ENCODE data around the gene LRRC51. TPM values are rescaled to one million over a fixed set of nuclear protein-coding genes. Genes with fewer than 3 reads are reported as not detected.

The LRRC51 gene
- total RNA-seq, 2 experiments from 2014 or later: 0.87 to 1.1 TPM

DNA sequence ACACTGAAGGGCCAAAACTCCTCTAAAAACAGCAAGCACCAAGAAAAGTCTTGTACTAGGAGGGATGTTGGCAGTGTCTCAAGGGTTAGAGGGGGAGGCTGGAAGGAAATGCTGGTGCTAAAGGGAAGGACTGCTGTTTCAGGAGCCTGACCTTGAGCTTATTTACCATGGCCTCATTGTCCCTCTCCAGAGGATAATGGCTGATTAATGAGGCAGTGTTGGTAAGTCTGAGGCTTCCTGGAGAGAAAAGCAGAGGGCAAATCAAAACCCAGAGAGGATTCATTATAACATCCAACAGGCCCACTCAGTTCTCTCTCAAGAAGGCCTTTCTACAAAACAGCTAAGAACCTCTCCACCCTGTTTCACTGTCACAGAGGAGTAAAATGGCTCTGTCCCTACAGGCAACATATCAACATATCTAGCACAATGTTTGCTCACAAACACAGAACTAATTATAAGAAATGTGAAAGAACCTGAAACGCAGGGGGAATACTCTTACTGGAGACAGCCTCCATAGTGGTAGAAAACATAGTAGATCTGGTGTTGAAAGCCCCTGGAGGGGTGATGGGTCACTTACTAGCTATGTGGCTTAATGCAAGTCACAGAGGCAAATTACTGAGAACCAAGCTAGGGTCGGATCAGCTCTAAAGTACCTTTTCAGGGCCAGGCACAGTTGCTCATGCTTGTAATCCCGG is 31.7 kb upstream of the LRRC51 start:
- Histone ChIP-seq H3K9me3 (ENCODE audit: control insufficient read depth in 1 of 2, insufficient read depth in 1 of 2, low read length in 2 of 2) (no peaks in the 10 kb centered on the region), H3K4me1 (ENCODE audit: insufficient read depth, low read length) (no peaks in the 10 kb centered on the region), H3K36me3 (ENCODE audit: insufficient read depth, low read length) (no peaks in the 10 kb centered on the region), H3K27me3 (ENCODE audit: control insufficient read depth in 1 of 2, insufficient read depth in 2 of 2, low read length in 2 of 2) (no peaks in the 10 kb centered on the region), H3K4me3 (ENCODE audit: low read length) (no peak overlapping the region), H3K27ac (ENCODE audit: low read depth in 1 of 2, low read length in 2 of 2) (no peak overlapping the region)
- H3K4me3 Mint-ChIP-seq: no peak overlapping the region
- no peak for ATAC-seq (ENCODE audit: poor library complexity)
- ChIA-PET CTCF (no interaction called here), POLR2A (interaction anchor here (1.0 to 1.9 kb wide), 3 partner anchors 9 to 31 kb away, joined by 3 to 13 read pairs (median 4); no protein-coding TSS in a partner anchor)
- no peaks in the 10 kb centered on the region for H3K9me3 Mint-ChIP-seq
- H3K36me3 Mint-ChIP-seq (ENCODE audit: low read depth): no peaks in the 10 kb centered on the region
- no peak overlapping the region for H3K27ac Mint-ChIP-seq
- DNase-seq: no peak
- peaks cover 7% of the 10 kb centered on the region for H3K4me1 Mint-ChIP-seq (ENCODE audit: low read depth)
- TF ChIP-seq, protein P1, sequence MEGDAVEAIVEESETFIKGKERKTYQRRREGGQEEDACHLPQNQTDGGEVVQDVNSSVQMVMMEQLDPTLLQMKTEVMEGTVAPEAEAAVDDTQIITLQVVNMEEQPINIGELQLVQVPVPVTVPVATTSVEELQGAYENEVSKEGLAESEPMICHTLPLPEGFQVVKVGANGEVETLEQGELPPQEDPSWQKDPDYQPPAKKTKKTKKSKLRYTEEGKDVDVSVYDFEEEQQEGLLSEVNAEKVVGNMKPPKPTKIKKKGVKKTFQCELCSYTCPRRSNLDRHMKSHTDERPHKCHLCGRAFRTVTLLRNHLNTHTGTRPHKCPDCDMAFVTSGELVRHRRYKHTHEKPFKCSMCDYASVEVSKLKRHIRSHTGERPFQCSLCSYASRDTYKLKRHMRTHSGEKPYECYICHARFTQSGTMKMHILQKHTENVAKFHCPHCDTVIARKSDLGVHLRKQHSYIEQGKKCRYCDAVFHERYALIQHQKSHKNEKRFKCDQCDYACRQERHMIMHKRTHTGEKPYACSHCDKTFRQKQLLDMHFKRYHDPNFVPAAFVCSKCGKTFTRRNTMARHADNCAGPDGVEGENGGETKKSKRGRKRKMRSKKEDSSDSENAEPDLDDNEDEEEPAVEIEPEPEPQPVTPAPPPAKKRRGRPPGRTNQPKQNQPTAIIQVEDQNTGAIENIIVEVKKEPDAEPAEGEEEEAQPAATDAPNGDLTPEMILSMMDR (IDR thresholded peaks at IDR 0.05): no peak
- intact Hi-C loops (cut with DNase I, micrococcal nuclease): no loop called here
- no peaks in the 10 kb centered on the region for H3K27me3 Mint-ChIP-seq

DNA sequence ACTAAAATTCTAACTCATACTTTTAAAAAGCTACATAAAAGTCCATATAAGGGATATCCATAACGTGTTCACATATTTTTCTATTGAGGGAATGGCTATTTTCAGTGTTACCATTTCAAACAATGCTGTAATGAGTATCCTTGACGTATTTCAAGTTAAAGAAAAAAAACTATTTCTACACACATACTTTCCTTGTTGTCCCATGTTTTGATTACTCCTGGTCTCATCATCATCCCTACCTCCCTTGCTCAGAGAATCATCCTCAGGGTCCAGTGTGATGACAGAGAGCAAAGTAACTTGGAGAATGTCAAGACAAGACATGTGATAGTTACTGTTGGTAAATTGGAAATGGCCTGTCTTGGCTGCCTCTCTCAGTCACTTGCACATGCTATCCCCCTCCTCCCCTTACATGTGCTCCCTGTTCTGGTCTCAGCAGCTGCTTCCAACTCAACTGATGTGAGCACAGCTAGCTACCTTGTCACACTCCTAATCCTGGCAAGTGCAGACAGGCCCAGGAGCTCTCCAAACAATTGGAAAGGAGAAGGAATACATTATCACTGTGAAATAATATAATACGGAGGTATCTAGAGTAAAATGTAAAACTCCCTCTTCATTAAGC is 22.1 kb upstream of the LRRC51 start:
- Mint-ChIP-seq H3K4me3 (no peak overlapping the region), H3K4me1 (ENCODE audit: low read depth) (no peaks in the 10 kb centered on the region), H3K27me3 (no peaks in the 10 kb centered on the region), H3K36me3 (ENCODE audit: low read depth) (peaks cover 4% of the 10 kb centered on the region), H3K9me3 (no peaks in the 10 kb centered on the region), H3K27ac (no peak overlapping the region)
- ChIA-PET POLR2A (no interaction called here), CTCF (interaction anchor here (1.5 kb wide), 1 partner anchor 32 kb away, joined by 5 read pairs; no protein-coding TSS in a partner anchor)
- Histone ChIP-seq H3K27ac (ENCODE audit: low read depth in 1 of 2, low read length in 2 of 2) (no peak overlapping the region), H3K4me1 (ENCODE audit: insufficient read depth, low read length) (no peaks in the 10 kb centered on the region), H3K27me3 (ENCODE audit: control insufficient read depth in 1 of 2, insufficient read depth in 2 of 2, low read length in 2 of 2) (no peaks in the 10 kb centered on the region), H3K9me3 (ENCODE audit: control insufficient read depth in 1 of 2, insufficient read depth in 1 of 2, low read length in 2 of 2) (no peaks in the 10 kb centered on the region), H3K4me3 (ENCODE audit: low read length) (no peak overlapping the region), H3K36me3 (ENCODE audit: insufficient read depth, low read length) (peaks cover 4% of the 10 kb centered on the region)
- TF ChIP-seq, protein P1 (IDR thresholded peaks at IDR 0.05): no peak
- ATAC-seq (ENCODE audit: poor library complexity): no peak
- DNase-seq: no peak
- intact Hi-C loops (cut with DNase I, micrococcal nuclease): no loop called here

DNA sequence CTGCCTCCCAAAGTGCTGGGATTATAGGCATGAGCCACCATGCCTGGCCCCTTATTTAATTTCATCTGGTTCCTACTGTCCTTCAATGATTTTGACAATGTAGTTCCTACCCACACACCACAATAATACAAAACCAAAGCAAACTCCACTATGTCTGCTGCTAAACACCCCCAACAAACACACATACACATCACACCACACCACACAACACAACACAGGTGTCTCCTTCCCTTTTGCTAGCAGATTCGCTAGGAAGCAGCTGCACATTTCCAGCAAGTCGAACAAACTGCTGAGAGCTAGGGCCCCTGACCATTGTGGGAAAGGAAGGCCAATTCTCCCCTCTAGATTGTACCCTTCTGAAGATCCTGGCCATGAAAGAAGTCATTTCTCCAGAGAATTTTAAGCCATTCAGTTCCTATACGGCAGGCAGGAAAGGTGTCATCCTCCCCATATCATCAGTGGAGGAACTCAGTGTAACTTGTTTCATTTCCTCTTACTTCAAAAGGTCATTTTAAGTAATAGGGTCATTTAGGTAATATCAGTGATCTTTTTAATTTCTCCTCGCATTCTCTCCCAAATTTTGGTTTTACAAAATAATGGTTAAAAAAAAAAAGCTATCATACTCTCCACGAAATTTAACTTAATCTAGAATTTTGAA is 18.8 kb upstream of the LRRC51 start:
- H3K36me3 ChIP-seq (ENCODE audit: insufficient read depth, low read length): peaks cover 10% of the 10 kb centered on the region
- no peak for ATAC-seq (ENCODE audit: poor library complexity)
- H3K27ac ChIP-seq (ENCODE audit: low read depth in 1 of 2, low read length in 2 of 2): no peak overlapping the region
- no peaks in the 10 kb centered on the region for H3K4me1 Mint-ChIP-seq (ENCODE audit: low read depth)
- DNase-seq: no peak
- H3K27me3 Mint-ChIP-seq: no peaks in the 10 kb centered on the region
- CTCF ChIA-PET: interaction anchor here (1.0 kb wide), 1 partner anchor 37 kb away, joined by 3 read pairs; no protein-coding TSS in a partner anchor
- peaks cover 11% of the 10 kb centered on the region for H3K36me3 Mint-ChIP-seq (ENCODE audit: low read depth)
- no peak overlapping the region for H3K27ac Mint-ChIP-seq
- no peaks in the 10 kb centered on the region for H3K27me3 ChIP-seq (ENCODE audit: control insufficient read depth in 1 of 2, insufficient read depth in 2 of 2, low read length in 2 of 2)
- intact Hi-C loops (cut with DNase I, micrococcal nuclease): no loop called here
- TF ChIP-seq, protein P1 (IDR thresholded peaks at IDR 0.05): no peak
- H3K9me3 Mint-ChIP-seq: no peaks in the 10 kb centered on the region
- H3K4me3 ChIP-seq (ENCODE audit: low read length): no peak overlapping the region
- H3K4me1 ChIP-seq (ENCODE audit: insufficient read depth, low read length): no peaks in the 10 kb centered on the region
- POLR2A ChIA-PET: no interaction called here
- H3K9me3 ChIP-seq (ENCODE audit: control insufficient read depth in 1 of 2, insufficient read depth in 1 of 2, low read length in 2 of 2): no peaks in the 10 kb centered on the region
- H3K4me3 Mint-ChIP-seq: no peak overlapping the region

Measured in CD4-positive, alpha-beta T cell (primary cell).